HG03571 (cell line): ENCODE results near the gene RPL9.
"Not testable (repeated sequence)": the region's sequence is repeated elsewhere in the genome, so short reads cannot be mapped to it uniquely, and the experiment has no call there.

ENCODE experiments used
- ATAC-seq: cut with Tn5 transposase; IDR thresholded peaks from one replicate; pipeline ENCODE4 v1.9.1; 2021; ENCODE audit not compliant: unreplicated experiment

RPL9 gene

GRCh38 chr4:39458505-39459300 lies at the start of gene RPL9, which contains the start of gene LIAS:
TSS of gene RPL9 (minus strand) at chr4:39458922. CDS start at chr4:39458439, 483 bp downstream.
TSS of gene LIAS (plus strand) at chr4:39459056. CDS start at chr4:39459118, 62 bp downstream.
- ATAC-seq, result peak; percentile 84

- ATAC-seq, result no peak
Observed at GRCh38 chr4:39505581-39505980, 46.9 kb upstream of the RPL9 start.

DNA sequence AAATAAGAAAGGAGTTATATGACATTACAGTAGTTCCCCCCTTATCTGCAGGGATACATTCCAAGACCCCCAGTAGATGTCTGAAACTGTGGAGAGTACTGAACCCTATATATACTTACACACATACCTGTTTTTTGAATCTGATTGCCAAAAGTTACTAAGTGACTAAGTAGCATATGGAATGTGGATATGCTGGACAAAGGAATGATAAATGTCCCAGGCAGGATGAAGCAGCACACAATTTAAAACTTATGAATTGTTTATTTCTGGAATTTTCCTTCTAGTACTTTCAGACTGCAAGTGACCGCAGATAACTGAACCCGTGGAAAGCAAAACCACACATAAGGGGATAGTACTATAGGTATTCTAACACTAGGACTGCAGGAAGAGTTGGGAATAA lies 45.8 kb upstream of the RPL9 start:
- ATAC-seq, result no peak

- ATAC-seq, result not testable (repeated sequence)
Observed at GRCh38 chr4:39502664-39503035, 43.9 kb upstream of the RPL9 start.

GRCh38 chr4:39502019-39502663 lies 43.4 kb upstream of the RPL9 start:
- ATAC-seq, result no peak

GRCh38 chr4:39498727-39499020 lies 40.0 kb upstream of the RPL9 start:
- ATAC-seq, result no peak

- no peak for ATAC-seq
Observed at GRCh38 chr4:39497909-39498726, 39.4 kb upstream of the RPL9 start.

DNA sequence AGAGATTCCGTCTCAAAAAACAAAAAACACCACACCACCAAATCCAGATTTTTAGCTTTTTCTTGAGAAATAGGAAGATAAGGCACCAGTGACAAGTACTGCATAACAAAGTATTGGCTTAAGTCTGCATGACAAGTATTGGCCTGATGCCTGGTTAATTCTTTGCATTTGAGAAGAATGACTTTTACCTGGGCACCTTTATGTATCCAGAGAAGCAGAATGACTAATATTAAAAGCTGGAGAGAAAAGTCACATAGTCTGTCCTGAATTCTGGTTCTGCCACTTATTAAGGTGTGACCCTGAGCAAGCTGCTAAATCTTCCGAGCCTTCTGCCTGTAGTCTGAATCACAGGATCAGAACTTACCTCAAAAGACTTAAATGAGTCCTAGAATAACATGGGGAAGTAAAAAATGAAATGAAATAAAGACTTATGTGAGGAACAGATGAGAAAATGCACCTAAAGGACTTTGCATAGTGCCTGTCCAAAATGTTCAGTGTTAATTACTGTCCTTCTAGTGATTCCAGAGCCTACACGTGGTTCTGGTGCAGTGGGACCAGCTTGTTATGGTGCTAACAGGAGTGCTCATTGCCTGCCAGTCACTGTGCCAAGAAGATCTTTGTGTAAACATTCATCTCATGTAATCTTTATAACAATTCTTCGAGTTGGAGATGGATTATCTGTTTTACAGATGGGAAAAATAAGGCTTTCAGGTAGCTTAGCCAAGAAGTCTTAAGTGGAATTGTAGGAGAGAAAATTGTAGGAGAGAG lies 36.9 kb upstream of the RPL9 start:
- no peak for ATAC-seq

GRCh38 chr4:39494354-39494753 lies 35.6 kb upstream of the RPL9 start:
- ATAC-seq, result no peak

DNA sequence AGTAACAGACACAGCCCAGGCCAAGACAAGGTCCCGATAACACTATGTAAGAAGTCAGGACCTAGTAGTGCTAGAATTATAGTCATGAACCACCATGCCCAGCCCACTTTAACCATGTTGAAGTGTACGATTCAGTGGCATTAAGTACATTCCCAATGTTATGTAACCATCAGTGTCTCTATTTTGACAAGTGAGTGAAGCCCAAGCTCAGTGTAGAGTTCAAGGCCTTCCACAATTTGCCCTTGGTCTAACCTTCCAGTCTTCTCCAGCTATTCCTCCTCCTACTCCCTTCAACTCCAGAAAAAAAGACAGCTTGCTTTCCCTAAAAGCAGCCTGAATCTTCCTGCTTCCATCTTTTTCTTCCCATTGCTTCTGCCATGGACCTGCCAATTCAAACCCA lies 31.6 kb upstream of the RPL9 start:
- ATAC-seq, result no peak

DNA sequence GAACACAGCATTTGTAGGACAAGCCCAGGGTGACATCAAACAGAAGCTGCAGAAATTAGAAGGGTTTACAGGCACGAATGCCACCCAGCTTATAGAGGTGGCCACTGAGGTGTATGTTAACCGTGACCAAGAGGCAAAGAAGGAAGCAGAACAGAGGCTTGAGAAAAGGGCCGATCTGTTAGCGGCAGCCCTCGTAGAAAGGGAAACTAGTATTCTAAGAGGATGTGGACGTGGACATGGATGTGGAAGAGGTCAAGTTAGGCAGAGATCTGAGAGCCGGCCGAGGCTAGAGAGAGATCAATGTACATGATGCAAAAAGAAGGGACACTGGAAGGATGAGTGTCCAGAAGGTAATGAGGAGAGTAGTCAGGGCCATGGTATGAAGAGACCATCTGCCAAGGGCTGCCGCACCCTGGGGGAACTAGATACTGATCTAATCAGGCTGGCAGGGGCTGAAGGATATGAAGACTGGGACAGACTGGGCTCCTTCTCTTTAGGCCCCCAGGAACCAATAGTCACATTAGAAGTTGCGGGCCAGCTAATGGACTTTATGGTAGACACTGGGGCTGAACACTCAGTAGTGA lies 27.6 kb upstream of the RPL9 start:
- no peak for ATAC-seq

DNA sequence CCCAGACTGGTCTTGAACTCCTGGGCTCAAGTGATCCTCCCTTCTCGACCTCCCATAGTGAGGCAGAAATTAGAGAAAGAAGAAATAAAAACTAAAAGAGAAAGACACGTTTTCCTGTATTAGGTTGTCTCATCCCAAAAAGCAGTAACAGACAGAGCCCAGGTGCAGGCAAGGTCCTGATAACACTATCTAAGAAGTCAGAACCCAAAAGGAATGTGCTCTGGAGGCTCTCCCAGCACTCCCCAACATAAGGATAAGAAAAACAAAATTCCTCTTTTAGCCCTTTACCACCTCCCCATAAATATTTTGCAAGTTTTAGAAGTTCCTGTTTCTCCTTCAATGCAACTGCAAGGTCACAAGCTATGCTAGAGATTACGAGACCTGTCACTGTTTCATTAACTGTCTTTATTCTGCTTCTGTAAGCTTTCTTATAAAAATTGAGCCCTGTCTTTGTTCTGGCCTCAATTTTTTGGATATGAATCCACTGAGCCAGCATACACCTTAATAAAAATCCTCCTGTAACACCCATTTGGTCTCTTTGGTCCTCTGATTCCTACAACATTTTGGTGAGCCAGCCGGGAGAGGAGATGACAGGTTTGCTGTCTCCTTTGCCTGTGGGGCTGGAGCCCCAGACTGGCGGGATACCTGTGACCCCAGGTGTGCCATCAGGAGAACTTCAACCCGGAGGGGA lies 26.0 kb upstream of the RPL9 start:
- ATAC-seq, result no peak

DNA sequence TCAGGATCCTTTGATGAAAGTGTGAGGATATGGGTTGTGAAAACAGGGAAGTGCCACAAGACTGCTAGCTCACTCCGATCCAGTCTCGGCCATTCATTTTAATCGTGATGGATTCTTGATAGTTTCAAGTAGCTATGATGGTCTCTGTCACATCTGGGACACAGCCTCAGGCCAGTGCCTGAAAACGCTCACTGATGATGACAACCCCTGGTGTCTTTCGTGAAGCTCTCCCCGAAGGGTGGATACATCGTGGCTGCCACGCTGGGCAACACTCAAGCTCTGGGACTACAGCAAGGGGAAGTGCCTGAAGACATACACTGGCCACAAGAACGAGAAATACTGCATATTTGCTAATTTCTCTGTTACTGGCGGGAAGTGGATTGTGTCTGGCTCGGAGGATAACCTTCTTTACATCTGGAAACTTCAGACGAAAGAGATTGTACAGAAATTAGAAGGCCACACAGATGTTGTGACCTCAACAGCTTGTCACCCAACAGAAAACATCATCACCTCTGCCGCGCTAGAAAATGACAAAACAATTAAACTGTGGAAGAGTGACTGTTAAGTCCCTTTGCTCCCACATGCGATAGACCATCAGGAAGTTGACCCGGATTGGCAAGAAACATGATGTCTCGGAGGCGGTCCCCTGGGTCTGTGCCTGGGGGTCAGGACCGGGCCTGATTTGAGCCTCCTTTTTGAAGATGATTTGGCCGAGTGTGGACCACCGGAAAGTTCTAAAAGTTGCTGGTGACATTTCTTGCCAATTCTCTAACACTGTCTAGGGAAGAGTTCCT lies 22.4 kb upstream of the RPL9 start:
- no peak for ATAC-seq

DNA sequence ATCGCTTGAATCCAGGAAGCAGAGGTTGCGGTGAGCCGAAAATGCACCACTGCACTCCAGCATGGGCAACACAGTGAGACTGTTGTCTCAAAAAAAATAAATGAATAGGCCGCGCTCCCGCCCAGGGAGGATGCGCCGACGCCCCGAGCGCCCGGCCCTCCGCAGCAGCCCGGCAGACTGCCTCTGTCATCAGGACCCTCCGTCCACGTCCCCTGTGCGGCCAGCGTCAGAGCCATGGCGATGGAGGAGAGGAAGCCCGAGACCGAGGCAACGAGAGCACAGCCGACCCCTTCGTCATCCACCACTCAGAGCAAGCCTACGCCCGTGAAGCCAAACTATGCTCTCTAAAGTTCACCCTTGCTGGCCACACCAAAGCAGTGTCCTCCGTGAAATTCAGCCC lies 21.5 kb upstream of the RPL9 start:
- no peak for ATAC-seq

DNA sequence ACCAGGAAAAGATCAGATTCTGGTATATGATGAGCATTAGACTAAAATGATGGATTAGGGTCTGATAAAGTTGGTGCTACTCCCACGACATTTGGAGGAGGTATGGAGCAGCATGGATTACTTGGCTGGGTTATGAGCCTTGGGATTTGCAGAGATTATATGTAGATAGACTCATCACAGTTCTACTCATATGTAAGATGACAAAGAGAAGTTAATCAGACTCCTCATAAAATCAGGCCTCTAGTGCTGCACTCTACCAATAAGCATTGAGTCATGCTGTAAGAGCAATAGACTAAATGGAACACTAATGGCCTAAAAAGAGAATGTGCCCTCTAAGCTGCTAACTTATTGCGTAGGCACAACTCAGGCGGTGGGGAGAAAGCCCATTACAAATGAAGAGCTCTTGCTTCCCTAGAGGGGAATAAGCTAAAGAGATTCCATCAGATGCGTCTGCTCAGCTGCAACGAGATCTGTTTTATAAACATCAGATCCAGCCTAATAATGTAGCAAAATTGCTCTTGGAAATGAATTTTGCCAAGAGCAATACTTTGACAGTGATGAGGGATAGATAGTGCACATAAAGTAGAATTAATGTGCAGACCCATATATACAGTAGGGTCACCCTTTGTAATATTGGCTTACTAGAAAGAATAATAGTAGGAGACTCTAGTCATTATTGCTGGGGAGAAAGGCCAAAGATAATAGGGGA lies 17.6 kb upstream of the RPL9 start:
- ATAC-seq, result no peak

GRCh38 chr4:39472396-39472795 lies 13.7 kb upstream of the RPL9 start:
- ATAC-seq, result no peak

DNA sequence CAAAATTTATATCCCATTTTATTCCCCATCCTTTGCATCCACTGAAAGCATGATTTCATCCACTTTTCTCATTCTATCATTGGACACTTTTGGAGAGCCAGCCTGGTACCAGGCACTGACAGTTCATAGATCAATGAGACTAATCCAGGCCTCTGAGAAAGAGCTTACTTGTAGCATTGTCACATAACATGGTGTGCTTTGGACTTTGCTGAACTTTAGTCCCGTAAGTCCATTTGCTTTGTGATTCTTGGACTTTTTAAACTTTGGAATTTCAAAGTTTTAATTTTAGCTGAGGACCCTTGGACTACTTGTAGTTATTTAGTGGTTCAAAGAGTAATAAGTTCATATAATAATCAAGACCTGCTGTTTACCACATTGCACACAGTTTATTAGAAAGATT lies 11.7 kb upstream of the RPL9 start:
- no peak for ATAC-seq

GRCh38 chr4:39469429-39470077 lies 10.8 kb upstream of the RPL9 start:
- ATAC-seq, result peak; percentile 83
